Peyer's patch (tissue), 4 donors: ENCODE measurements around the gene PDZD2. TPM values are rescaled to one million over a fixed set of nuclear protein-coding genes. Genes with fewer than 3 reads are reported as not detected.

Experiments used
- DNase-seq, 3 donors: peaks; one replicate each; pipeline ENCODE4 v3.0.0-alpha.2; 2017 to 2019
- H3K27ac ChIP-seq, 4 donors: fragments of 200-600 bp; sonication (generic); one replicate each; pipeline ENCODE4 v1.5.1; 2016 to 2019
- H3K27me3 ChIP-seq, 2 donors: fragments of 200-600 bp; sonication (generic); one replicate each; pipeline ENCODE4 v1.5.1; 2019
- H3K36me3 ChIP-seq, 3 donors: fragments of 200-600 bp; sonication (generic); one replicate each; pipeline ENCODE4 v1.5.1; 2016 to 2019
- H3K4me1 ChIP-seq, 4 donors: fragments of 200-600 bp; sonication (generic); one replicate each; pipeline ENCODE4 v1.5.1; 2016 to 2019
- H3K4me3 ChIP-seq, 4 donors: fragments of 200-600 bp; sonication (generic); 1 replicate in 3 of 4; 2 replicates in 1 of 4; pipeline ENCODE4 v1.5.1; 2016 to 2019; ENCODE audit warnings: mild to moderate bottlenecking in 1 of 4
- H3K9me3 ChIP-seq, 4 donors: fragments of 200-600 bp; sonication (generic); one replicate each; pipeline ENCODE4 v1.5.1; 2016 to 2019; ENCODE audit warnings: mild to moderate bottlenecking in 1 of 4
- CTCF ChIP-seq, 6 experiments: fragments of 450-650 bp in 4 of 6; fragments of 200-600 bp in 2 of 6; sonication (generic) in 1 of 6; IDR thresholded peaks; one replicate each; pipeline ENCODE4 v1.5.1; 2017 to 2019; ENCODE audit warnings: antibody characterized with exemption in 6 of 6, mild to moderate bottlenecking in 3 of 6, moderate library complexity in 1 of 6
- POLR2A ChIP-seq, 2 donors: fragments of 450-650 bp; IDR thresholded peaks; one replicate each; pipeline ENCODE4 v1.5.1; 2017; ENCODE audit warnings: antibody characterized with exemption in 2 of 2, mild to moderate bottlenecking in 2 of 2, moderate library complexity in 2 of 2
- total RNA-seq, 4 donors: library from RNA; depleted of rRNA; stranded (reverse); fragments of >200 nt; gene quantifications; one replicate each; pipeline ENCODE4 v1.1.0, GENCODE V29; 2016

PDZD2 gene
- total RNA-seq, 4 donors from 2014 or later = 0.53 to 7.4 (median 3.0) TPM

- Histone ChIP-seq H3K27me3 (no peaks in the 10 kb centered on the region), H3K27ac (no peak overlapping the region), H3K36me3 (no peaks in the 10 kb centered on the region), H3K4me3 (no peak overlapping the region), H3K4me1 (no peaks in the 10 kb centered on the region), H3K9me3 (no peaks in the 10 kb centered on the region)
- TF ChIP-seq POLR2A (IDR thresholded peaks at IDR 0.05) (no peak), CTCF (IDR thresholded peaks at IDR 0.05) (no peak)
- DNase-seq = no peak
Measured at GRCh38 chr5:32082701-32083100, 443.8 kb downstream of the PDZD2 start.

DNA sequence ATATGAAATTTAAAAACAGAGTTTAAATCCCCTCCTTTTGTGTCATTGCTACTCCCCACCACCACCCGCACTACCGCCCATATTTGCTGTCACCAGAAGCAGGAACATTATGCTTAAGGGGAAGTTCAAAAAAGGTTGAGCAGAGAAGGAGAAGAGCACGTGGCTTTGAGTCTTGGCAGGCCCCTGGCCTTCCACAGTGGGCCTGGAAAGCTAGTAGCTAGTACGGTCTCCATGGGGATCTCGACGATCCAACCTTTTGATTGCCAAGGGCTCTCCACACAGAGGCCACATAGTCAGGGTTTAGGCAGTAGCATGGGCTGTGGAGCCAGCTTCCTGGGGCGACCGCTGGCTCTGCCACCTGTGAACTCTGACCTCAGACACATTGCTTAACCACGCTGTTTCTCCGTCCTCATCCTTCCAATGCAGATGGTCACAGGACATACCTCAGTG lies 445.1 kb downstream of the PDZD2 start:
- Histone ChIP-seq H3K27ac (no peak overlapping the region), H3K4me3 (no peak overlapping the region), H3K9me3 (no peaks in the 10 kb centered on the region), H3K27me3 (no peaks in the 10 kb centered on the region), H3K36me3 (no peaks in the 10 kb centered on the region), H3K4me1 (no peaks in the 10 kb centered on the region)
- TF ChIP-seq CTCF (IDR thresholded peaks at IDR 0.05) (no peak), POLR2A (IDR thresholded peaks at IDR 0.05) (no peak)
- no peak for DNase-seq

DNA sequence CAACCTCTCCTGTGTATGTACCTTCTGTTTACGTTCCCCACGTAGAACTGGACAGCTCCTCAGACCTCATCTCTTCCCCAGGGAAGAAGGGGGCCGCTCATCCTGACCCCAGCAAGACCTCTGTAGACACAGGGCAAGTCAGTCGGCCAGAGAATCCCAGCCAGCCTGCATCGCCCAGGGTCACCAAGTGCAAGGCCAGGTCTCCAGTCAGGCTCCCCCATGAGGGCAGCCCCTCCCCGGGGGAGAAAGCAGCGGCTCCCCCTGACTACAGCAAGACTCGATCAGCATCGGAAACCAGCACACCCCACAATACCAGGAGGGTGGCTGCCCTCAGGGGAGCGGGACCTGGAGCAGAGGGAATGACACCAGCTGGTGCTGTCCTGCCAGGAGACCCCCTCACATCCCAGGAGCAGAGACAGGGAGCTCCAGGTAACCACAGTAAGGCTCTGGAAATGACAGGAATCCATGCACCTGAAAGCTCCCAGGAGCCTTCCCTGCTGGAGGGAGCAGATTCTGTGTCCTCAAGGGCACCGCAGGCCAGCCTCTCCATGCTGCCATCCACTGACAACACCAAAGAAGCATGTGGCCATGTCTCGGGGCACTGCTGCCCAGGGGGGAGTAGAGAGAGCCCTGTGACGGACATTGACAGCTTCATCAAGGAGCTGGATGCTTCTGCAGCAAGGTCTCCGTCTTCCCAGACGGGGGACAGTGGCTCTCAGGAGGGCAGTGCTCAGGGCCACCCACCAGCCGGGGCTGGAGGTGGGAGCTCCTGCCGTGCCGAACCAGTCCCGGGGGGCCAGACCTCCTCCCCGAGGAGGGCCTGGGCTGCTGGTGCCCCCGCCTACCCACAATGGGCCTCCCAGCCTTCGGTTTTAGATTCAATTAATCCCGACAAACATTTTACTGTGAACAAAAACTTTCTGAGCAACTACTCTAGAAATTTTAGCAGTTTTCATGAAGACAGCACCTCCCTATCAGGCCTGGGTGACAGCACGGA lies 448.5 kb downstream of the PDZD2 start:
- Histone ChIP-seq H3K27me3 (no peaks in the 10 kb centered on the region), H3K4me1 (no peaks in the 10 kb centered on the region), H3K9me3 (no peaks in the 10 kb centered on the region), H3K36me3 (no peaks in the 10 kb centered on the region), H3K27ac (no peak overlapping the region), H3K4me3 (no peak overlapping the region)
- TF ChIP-seq POLR2A (IDR thresholded peaks at IDR 0.05) = no peak
- no peak for TF ChIP-seq CTCF (IDR thresholded peaks at IDR 0.05)
- DNase-seq = no peak

- no peak for DNase-seq
- Histone ChIP-seq H3K4me1 (peaks cover 0 to 3% (median 0%) of the 10 kb centered on the region in 4 donors), H3K4me3 (no peak overlapping the region), H3K27ac (no peak overlapping the region), H3K9me3 (no peaks in the 10 kb centered on the region), H3K27me3 (no peaks in the 10 kb centered on the region), H3K36me3 (no peaks in the 10 kb centered on the region)
- TF ChIP-seq CTCF (IDR thresholded peaks at IDR 0.05) (no peak), POLR2A (IDR thresholded peaks at IDR 0.05) (no peak)
Measured at GRCh38 chr5:32088214-32088613, 449.3 kb downstream of the PDZD2 start.

DNA sequence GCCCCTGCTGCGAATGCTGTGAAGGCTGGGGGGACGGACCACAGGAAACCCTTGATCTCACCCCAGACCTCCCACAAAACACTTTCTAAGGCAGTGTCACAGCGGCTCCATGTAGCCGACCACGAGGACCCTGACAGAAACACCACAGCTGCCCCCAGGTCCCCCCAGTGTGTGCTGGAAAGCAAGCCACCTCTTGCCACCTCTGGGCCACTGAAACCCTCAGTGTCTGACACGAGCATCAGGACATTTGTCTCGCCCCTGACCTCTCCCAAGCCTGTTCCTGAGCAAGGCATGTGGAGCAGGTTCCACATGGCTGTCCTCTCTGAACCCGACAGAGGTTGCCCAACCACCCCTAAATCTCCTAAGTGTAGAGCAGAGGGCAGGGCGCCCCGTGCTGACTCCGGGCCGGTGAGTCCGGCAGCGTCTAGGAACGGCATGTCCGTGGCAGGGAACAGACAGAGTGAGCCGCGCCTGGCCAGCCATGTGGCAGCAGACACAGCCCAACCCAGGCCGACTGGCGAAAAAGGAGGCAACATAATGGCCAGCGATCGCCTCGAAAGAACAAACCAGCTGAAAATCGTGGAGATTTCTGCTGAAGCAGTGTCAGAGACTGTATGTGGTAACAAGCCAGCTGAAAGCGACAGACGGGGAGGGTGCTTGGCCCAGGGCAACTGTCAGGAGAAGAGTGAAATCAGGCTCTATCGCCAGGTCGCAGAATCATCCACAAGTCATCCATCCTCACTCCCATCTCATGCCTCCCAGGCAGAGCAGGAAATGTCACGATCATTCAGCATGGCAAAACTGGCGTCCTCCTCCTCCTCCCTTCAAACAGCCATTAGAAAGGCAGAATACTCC lies 450.4 kb downstream of the PDZD2 start:
- no peaks in the 10 kb centered on the region for H3K36me3 ChIP-seq
- no peak for DNase-seq
- TF ChIP-seq CTCF (IDR thresholded peaks at IDR 0.05) (no peak), POLR2A (IDR thresholded peaks at IDR 0.05) (no peak)
- peaks cover 0 to 3% (median 0%) of the 10 kb centered on the region in 4 donors for H3K4me1 ChIP-seq
- H3K27me3 ChIP-seq = no peaks in the 10 kb centered on the region
- no peak overlapping the region for H3K4me3 ChIP-seq
- H3K27ac ChIP-seq = no peak overlapping the region
- H3K9me3 ChIP-seq = no peaks in the 10 kb centered on the region
